Mesendoderm (in vitro differentiated cells): ENCODE data around the gene CUEDC2.

Source experiments
- DNase-seq: peaks from one replicate; pipeline ENCODE4 v3.0.0; 2013
- H2AK5ac ChIP-seq: 2 replicates; pipeline ENCODE4 v1.6.1; 2013; ENCODE audit warnings: low read length, inconsistent platforms
- H2BK120ac ChIP-seq: 2 replicates; pipeline ENCODE4 v1.6.1; 2013; ENCODE audit warnings: low read depth, mild to moderate bottlenecking, low read length, moderate library complexity, mixed read lengths
- H2BK15ac ChIP-seq: replicated peaks from 2 replicates; pipeline ENCODE4 v1.6.1; 2013; ENCODE audit warnings: low read depth, mild to moderate bottlenecking, moderate library complexity
- H2BK5ac ChIP-seq: 2 replicates; pipeline ENCODE4 v1.6.1; 2013; ENCODE audit warnings: low read length, inconsistent platforms
- H3K18ac ChIP-seq: 2 replicates; pipeline ENCODE4 v1.6.1; 2013; ENCODE audit warnings: mild to moderate bottlenecking, low read length, mixed read lengths
- H3K23ac ChIP-seq: one replicate; pipeline ENCODE4 v1.6.1; 2013; ENCODE audit warnings: low read length
- H3K27ac ChIP-seq: 2 replicates; pipeline ENCODE4 v1.5.1; 2013; ENCODE audit warnings: low read depth, mild to moderate bottlenecking, inconsistent platforms, low read length, moderate library complexity
- H3K27me3 ChIP-seq: 2 replicates; pipeline ENCODE4 v1.6.1; 2013; ENCODE audit warnings: low read length, control low read depth, mild to moderate bottlenecking, inconsistent platforms; ENCODE audit not compliant: insufficient read depth, poor library complexity
- H3K36me3 ChIP-seq: 2 replicates; pipeline ENCODE4 v1.6.1; 2013; ENCODE audit warnings: low read length, inconsistent platforms; ENCODE audit not compliant: control insufficient read depth, insufficient read depth
- H3K4ac ChIP-seq: one replicate; pipeline ENCODE4 v1.6.1; 2013; ENCODE audit warnings: low read depth, mild to moderate bottlenecking, low read length, moderate library complexity
- H3K4me1 ChIP-seq: 2 replicates; pipeline ENCODE4 v1.6.1; 2013; ENCODE audit warnings: low read depth, low read length, inconsistent platforms; ENCODE audit not compliant: control insufficient read depth
- H3K4me2 ChIP-seq: 2 replicates; pipeline ENCODE4 v1.6.1; 2013; ENCODE audit warnings: low read length
- H3K4me3 ChIP-seq: 2 replicates; pipeline ENCODE4 v1.5.1; 2013; ENCODE audit warnings: mild to moderate bottlenecking, low read length
- H3K56ac ChIP-seq: one replicate; pipeline ENCODE4 v1.6.1; 2013; ENCODE audit warnings: low read length
- H3K79me1 ChIP-seq: 2 replicates; pipeline ENCODE4 v1.6.1; 2013; ENCODE audit warnings: low read length, inconsistent platforms
- H3K79me2 ChIP-seq: 2 replicates; pipeline ENCODE4 v1.6.1; 2013; ENCODE audit warnings: mild to moderate bottlenecking, low read length; ENCODE audit not compliant: control insufficient read depth, insufficient read depth
- H3K9ac ChIP-seq: 2 replicates; pipeline ENCODE4 v1.6.1; 2013; ENCODE audit warnings: low read length, inconsistent platforms
- H4K5ac ChIP-seq: one replicate; pipeline ENCODE4 v1.6.1; 2013; ENCODE audit warnings: low read length
- H4K8ac ChIP-seq: one replicate; pipeline ENCODE4 v1.6.1; 2013; ENCODE audit warnings: low read depth, mild to moderate bottlenecking, control low read depth, low read length, moderate library complexity
- WGBS: extraction: QIAGEN DNeasy Blood & Tissue Kit; methylation state at CpG from one replicate; pipeline ENCODE4 v1.1.7; 2013; ENCODE audit warnings: low lambda C conversion rate, missing lambda C conversion rate; ENCODE audit not compliant: insufficient coverage; ENCODE audit errors: extremely low coverage; 5-methylcytosine and 5-hydroxymethylcytosine counted together
- small RNA-seq: library from polyadenylated mRNA; stranded (forward); fragments of <200 nt; extraction: miRNeasy Mini kit (QIAGEN cat#:217004); gene quantifications from one replicate; pipeline ENCODE3, GENCODE V24; 2013; ENCODE audit not compliant: insufficient read depth

CUEDC2 gene

DNA sequence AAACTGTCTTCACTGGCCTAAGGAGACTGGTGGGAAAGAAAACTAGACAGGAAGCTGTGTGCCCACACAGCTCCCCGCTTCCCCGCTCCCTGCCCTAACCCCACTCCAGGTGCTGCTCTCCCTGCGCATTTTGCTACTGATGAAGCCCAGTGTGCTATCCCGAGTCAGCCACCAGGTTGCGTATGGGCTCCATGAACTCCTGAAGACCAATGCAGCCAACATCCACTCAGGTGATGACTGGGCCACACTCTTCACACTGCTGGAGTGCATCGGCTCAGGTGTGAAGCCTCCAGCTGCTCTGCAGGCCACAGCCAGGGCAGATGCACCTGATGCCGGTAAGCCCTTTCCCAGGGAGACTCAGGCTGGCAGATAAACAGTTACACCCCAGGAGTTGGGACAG lies 57.1 kb downstream of the CUEDC2 start:
- Histone ChIP-seq H3K27ac (no peak overlapping the region), H3K27me3 (no peaks in the 10 kb centered on the region), H2BK120ac (no peak overlapping the region)

More for the DNA sequence above, 57.1 kb downstream of the CUEDC2 start:
- no peak overlapping the region for H3K4me3 ChIP-seq
- no peak overlapping the region for H2BK5ac ChIP-seq
- DNase-seq = peak; percentile 47
- no peak overlapping the region for H3K9ac ChIP-seq
- H2AK5ac ChIP-seq = no peak overlapping the region
- H3K4ac ChIP-seq = no peak overlapping the region
- no peaks in the 10 kb centered on the region for H3K79me2 ChIP-seq
- no peak overlapping the region for H3K56ac ChIP-seq
- no peaks in the 10 kb centered on the region for H3K4me1 ChIP-seq
- no peak overlapping the region for H4K8ac ChIP-seq
- no peak overlapping the region for H2BK15ac ChIP-seq
- no peak overlapping the region for H3K18ac ChIP-seq
- H3K36me3 ChIP-seq = peaks cover 14% of the 10 kb centered on the region
- H3K23ac ChIP-seq = no peak overlapping the region
- no peak overlapping the region for H3K4me2 ChIP-seq
- no peak overlapping the region for H4K5ac ChIP-seq
- WGBS = no CpG with 5 or more reads among the region's 7 CpGs
- H3K79me1 ChIP-seq = no peaks in the 10 kb centered on the region

Small RNA genes lying within 50 kb of the gene (small RNA-seq; reads per million reads assigned to genes)
- gene MIR146B = 384 reads per million, percentile 98 among the genes with 10 or more reads in this experiment
